NB4 (cell line): Measurements from ENCODE around the gene NSMF.

Experiments used
- DNase-seq: peaks from one replicate; pipeline ENCODE4 v3.0.0; 2010; ENCODE audit warnings: low read depth
- H3K4me3 ChIP-seq: one replicate; pipeline ENCODE4 v1.5.1; 2011; ENCODE audit warnings: mild to moderate bottlenecking, low read depth, low read length, moderate library complexity
- CTCF ChIP-seq: IDR thresholded peaks from one replicate; pipeline ENCODE4 v1.5.1; 2012; ENCODE audit warnings: low read depth, low read length
- MAX ChIP-seq: IDR thresholded peaks from 2 replicates; pipeline ENCODE4 v1.6.1; 2011; ENCODE audit warnings: low read depth, low read length
- MYC ChIP-seq: IDR thresholded peaks from 2 replicates; pipeline ENCODE4 v1.6.1; 2011; ENCODE audit warnings: low read depth, low read length
- POLR2A ChIP-seq: IDR thresholded peaks from 2 replicates; pipeline ENCODE4 v1.6.1; 2011; ENCODE audit warnings: mild to moderate bottlenecking; ENCODE audit not compliant: insufficient read length; ENCODE audit errors: extremely low read depth

Gene NSMF

GRCh38 chr9:137459152-137459600 lies at the start of gene NSMF:
TSS of gene NSMF (minus strand) at chr9:137459334. CDS start at chr9:137459102, 232 bp downstream.
- peak; percentile 84 for DNase-seq
- H3K4me3 ChIP-seq: peak within 1 kb of the TSS; percentile 55
- TF ChIP-seq POLR2A (peak; percentile 88), CTCF (no peak), MAX (no peak; the same call in none of the 2 replicates), MYC (peak; percentile 51; the same call in 1 of the 2 replicates)

- no peak for DNase-seq
- no peak overlapping the region for H3K4me3 ChIP-seq
- TF ChIP-seq CTCF (no peak), POLR2A (no peak), MYC (no peak), MAX (no peak)
Observed at GRCh38 chr9:137506702-137507171, 47.6 kb upstream of the NSMF start.

GRCh38 chr9:137506274-137506673 lies 47.1 kb upstream of the NSMF start:
- H3K4me3 ChIP-seq: no peak overlapping the region
- TF ChIP-seq POLR2A: no peak
- no peak for TF ChIP-seq MAX
- no peak for TF ChIP-seq MYC
- TF ChIP-seq CTCF: no peak
- DNase-seq: no peak

GRCh38 chr9:137505421-137506140 lies 46.4 kb upstream of the NSMF start:
- no peak for DNase-seq
- no peak overlapping the region for H3K4me3 ChIP-seq
- no peak for TF ChIP-seq POLR2A
- no peak for TF ChIP-seq MAX
- no peak for TF ChIP-seq MYC

GRCh38 chr9:137504432-137504777 lies 45.3 kb upstream of the NSMF start:
- no peak for DNase-seq
- TF ChIP-seq CTCF (no peak), MYC (no peak), POLR2A (no peak), MAX (no peak)
- H3K4me3 ChIP-seq: no peak overlapping the region

- H3K4me3 ChIP-seq: no peak overlapping the region
- TF ChIP-seq POLR2A (no peak), CTCF (no peak), MYC (no peak), MAX (no peak)
- no peak for DNase-seq
Observed at GRCh38 chr9:137502008-137502911, 43.1 kb upstream of the NSMF start.
